ENCODE data around the gene HBG2.

DNA sequence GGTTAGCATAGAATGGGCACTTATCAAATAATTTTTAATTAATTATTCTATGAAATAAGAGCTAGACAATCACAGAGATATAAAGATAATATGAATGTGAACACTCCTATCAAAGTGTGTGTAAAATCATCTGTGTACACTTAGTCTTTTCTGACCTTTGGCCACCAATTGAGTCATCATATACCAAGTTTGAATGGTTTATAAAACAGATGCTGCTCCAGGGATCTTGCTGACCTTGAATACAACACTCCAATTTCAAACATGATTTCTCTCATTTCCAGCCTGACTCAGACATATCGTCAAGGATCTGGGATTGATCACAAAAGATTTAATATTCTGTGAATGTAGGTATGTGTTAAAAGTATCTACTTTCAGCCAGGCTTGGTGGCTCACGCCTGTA, 51.2 kb downstream of the HBG2 start:
- TF ChIP-seq, protein P1, sequence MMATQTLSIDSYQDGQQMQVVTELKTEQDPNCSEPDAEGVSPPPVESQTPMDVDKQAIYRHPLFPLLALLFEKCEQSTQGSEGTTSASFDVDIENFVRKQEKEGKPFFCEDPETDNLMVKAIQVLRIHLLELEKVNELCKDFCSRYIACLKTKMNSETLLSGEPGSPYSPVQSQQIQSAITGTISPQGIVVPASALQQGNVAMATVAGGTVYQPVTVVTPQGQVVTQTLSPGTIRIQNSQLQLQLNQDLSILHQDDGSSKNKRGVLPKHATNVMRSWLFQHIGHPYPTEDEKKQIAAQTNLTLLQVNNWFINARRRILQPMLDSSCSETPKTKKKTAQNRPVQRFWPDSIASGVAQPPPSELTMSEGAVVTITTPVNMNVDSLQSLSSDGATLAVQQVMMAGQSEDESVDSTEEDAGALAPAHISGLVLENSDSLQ (IDR thresholded peaks at IDR 0.05), result no peak
- TF ChIP-seq CTBP1 (IDR thresholded peaks at IDR 0.05; ENCODE audit: borderline replicate concordance), result no peak
- no peak for TF ChIP-seq SUZ12 (IDR thresholded peaks at IDR 0.05)
